ENCODE results near the gene DNAAF5.
"Not testable (repeated sequence)": the region's sequence is repeated elsewhere in the genome, so short reads cannot be mapped to it uniquely, and the experiment has no call there.

The DNAAF5 gene

DNA sequence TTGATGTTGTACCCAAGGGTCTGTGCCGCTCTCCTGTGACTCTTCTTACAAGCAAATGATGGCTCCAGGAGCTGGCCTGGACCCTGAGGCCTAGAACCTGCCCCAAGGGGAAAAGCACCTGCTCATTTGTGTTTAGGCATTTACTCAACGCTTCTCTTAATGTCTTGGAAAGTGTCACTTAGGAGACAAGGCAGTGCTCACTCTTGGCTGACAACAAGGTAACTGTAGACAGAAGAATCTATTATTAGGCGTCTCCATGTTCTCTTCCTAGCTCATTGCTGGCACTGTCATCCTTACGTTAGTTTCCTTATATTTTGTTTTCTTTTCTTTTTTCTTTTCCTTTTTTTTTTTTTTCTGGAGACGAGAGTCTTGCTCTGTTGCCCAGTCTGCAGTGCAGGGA is 67.7 kb downstream of the DNAAF5 start:
- no peak overlapping the region for H3K4me3 ChIP-seq (ENCODE audit: low read length)
- no peak for DNase-seq (ENCODE audit: low read depth)
- TF ChIP-seq, protein P1, sequence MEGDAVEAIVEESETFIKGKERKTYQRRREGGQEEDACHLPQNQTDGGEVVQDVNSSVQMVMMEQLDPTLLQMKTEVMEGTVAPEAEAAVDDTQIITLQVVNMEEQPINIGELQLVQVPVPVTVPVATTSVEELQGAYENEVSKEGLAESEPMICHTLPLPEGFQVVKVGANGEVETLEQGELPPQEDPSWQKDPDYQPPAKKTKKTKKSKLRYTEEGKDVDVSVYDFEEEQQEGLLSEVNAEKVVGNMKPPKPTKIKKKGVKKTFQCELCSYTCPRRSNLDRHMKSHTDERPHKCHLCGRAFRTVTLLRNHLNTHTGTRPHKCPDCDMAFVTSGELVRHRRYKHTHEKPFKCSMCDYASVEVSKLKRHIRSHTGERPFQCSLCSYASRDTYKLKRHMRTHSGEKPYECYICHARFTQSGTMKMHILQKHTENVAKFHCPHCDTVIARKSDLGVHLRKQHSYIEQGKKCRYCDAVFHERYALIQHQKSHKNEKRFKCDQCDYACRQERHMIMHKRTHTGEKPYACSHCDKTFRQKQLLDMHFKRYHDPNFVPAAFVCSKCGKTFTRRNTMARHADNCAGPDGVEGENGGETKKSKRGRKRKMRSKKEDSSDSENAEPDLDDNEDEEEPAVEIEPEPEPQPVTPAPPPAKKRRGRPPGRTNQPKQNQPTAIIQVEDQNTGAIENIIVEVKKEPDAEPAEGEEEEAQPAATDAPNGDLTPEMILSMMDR (conservative IDR thresholded peaks at IDR 0.05; ENCODE audit: low read depth, low read length), result no peak

DNA sequence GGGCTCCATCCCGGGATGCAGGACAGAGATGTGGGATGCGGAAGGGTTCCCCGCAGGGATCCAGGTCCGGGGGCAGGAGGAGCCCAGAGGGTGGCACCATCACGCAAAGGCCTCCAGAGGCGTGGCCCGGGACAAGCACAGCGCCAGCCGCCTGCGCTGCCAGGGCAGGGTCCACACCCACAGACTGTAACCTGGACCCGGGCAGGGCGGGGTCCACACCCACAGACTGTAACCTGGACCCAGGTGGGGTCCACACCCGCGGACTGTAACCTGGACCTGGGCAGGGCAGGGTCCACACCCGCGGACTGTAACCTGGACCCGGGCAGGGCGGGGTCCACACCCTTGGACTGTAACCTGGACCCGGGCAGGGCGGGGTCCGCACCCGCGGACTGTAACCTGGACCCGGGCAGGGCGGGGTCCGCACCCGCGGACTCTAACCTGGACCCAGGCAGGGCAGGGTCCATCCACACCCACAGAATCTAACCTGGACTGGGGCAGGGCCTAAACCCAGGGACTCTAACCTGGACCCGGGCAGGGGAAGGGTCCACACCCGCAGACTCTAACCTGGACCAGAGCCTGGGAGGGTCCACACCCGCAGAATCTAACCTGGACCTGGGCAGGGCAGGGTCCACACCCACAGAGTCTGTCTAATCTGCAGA is 68.3 kb downstream of the DNAAF5 start:
- H3K4me3 ChIP-seq (ENCODE audit: low read length), result no peak overlapping the region
- DNase-seq (ENCODE audit: low read depth), result no peak
- TF ChIP-seq, protein P1 (conservative IDR thresholded peaks at IDR 0.05; ENCODE audit: low read depth, low read length), result no peak

DNA sequence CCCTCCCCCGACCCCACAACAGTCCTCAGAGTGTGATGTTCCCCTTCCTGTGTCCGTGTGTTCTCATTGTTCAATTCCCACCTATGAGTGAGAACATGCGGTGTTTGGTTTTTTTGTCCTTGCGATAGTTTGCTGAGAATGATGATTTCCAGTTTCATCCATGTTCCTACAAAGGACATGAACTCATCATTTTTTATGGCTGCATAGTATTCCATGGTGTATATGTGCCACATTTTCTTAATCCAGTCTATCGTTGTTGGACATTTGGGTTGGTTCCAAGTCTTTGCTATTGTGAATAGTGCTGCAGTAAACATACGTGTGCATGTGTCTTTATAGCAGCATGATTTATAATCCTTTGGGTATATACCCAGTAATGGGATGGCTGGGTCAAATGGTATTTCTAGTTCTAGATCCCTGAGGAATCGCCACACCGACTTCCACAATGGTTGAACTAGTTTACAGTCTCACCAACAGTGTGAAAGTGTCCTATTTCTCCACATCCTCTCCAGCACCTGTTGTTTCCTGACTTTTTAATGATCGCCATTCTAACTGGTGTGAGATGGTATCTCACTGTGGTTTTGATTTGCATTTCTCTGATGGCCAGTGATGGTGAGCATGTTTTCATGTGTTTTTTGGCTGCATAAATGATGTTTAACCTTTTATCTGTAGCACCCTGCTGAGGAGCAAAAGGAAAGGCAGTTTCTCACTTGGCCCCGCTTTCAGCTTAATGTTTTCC is 70.1 kb downstream of the DNAAF5 start:
- not testable (repeated sequence) for H3K4me3 ChIP-seq (ENCODE audit: low read length); DNase-seq (ENCODE audit: low read depth)

DNA sequence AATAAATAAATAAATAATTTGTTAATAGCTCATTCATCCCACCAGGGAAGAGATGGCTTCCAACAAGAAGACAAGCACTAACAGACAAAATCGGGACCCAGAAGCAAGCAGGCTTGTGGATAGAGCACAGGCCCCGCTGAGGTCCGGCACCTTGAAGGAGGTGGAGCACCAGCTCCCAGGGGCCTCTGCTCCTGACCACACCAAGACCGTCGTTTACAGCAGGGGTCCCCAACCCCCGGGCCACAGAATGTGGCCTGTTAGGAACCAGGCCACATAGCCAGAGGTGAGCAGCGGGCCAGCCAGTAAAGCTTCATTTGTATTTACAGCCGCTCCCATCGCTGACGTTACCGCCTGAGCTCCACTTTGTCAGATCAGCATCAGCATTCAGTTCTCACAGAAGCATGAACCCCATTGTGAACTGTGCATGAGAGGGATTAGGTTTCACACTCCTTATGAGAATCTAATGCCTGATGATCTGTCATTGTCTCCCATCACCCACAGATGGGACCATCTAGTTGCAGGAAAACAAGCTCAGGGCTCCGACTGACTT is 72.5 kb downstream of the DNAAF5 start:
- H3K4me3 ChIP-seq (ENCODE audit: low read length), result no peak overlapping the region
- TF ChIP-seq, protein P1 (conservative IDR thresholded peaks at IDR 0.05; ENCODE audit: low read depth, low read length), result no peak
- no peak for DNase-seq (ENCODE audit: low read depth)

DNA sequence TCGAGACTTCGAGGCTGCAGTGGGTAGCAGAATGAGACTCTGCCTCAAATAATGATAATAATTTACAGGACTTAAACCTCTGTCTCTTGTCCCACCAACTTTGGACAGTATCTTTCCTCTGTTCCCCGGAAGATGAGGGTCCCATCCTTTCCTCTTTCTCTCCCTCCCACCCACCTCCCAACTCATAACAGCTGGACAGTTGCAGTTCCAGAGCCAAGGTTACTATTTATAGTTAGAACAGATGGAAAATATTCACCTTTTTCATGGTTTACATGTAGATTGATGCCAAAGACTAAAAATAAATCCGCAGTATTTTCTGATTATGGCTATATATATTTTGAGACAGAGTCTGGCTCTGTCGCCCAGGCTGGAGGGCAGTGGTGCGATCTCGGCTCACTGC is 74.2 kb downstream of the DNAAF5 start:
- no peak for DNase-seq (ENCODE audit: low read depth)
- TF ChIP-seq, protein P1 (conservative IDR thresholded peaks at IDR 0.05; ENCODE audit: low read depth, low read length), result no peak
- no peak overlapping the region for H3K4me3 ChIP-seq (ENCODE audit: low read length)

DNA sequence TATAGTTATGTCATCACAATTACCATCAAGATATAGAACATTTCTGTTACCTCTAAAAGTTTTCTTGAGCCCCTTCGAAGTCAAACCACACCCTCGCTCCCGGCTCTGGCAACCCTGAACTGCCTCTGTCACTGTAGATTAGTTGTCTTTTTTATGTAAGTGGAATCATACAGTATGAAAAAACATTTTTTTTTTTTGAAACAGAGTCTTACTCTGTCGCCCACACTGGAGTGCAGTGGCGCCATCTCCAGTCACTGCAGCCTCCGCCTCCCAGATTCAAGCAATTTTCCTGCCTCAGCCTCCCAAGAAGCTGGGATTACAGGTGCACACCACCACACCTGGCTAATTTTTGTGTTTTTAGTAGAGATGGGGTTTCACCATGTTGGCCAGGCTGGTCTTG is 74.9 kb downstream of the DNAAF5 start:
- not testable (repeated sequence) for H3K4me3 ChIP-seq (ENCODE audit: low read length); DNase-seq (ENCODE audit: low read depth)

DNA sequence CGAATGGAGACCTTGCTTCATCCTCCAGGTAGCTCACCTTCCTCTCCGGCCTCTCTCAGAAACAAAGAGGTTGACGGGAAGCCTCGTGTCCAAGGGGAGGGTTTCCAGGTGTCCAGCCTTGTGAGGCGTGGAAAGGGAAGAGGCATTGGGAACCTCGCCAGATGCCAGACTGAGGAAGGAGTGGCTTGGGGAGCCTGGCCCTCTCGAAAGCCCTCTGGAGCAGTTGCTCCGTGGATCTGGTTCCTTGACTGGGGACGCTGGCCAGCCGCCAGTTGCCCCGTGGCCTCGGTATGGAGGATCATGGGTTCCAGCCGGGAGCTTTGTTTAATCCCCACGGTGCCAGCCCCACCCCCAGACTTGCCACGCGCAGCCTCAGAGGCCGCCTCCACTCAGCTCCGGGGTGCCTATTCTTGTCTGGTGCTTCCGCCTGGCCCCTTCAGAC is 75.5 kb downstream of the DNAAF5 start:
- peak overlapping the region; percentile 17 for H3K4me3 ChIP-seq (ENCODE audit: low read length)

More for the DNA sequence above, 75.5 kb downstream of the DNAAF5 start:
- DNase-seq (ENCODE audit: low read depth), result peak; percentile 65
- TF ChIP-seq, protein P1 (conservative IDR thresholded peaks at IDR 0.05; ENCODE audit: low read depth, low read length), result no peak

Measured in retinal pigment epithelial cell (primary cell).